Neuronal stem cell (in vitro differentiated cells): ENCODE measurements around the gene STH.
A peak's percentile ranks its signal among the peaks of the same experiment; 100 is the strongest.

Source experiments
- DNase-seq: peaks from one replicate; pipeline ENCODE4 v3.0.0-alpha.2; 2013; ENCODE audit warnings: low spot score
- H2AFZ ChIP-seq: one replicate; pipeline ENCODE4 v1.6.1; 2013; ENCODE audit warnings: mild to moderate bottlenecking, low read length, inconsistent platforms
- H2AK5ac ChIP-seq: 2 replicates; pipeline ENCODE4 v1.6.1; 2013; ENCODE audit warnings: low read depth, mild to moderate bottlenecking, inconsistent platforms, low read length, moderate library complexity, mixed read lengths
- H2BK120ac ChIP-seq: 2 replicates; pipeline ENCODE4 v1.6.1; 2013; ENCODE audit warnings: low read depth, mild to moderate bottlenecking, inconsistent platforms, low read length, moderate library complexity, mixed read lengths
- H2BK12ac ChIP-seq: one replicate; pipeline ENCODE4 v1.6.1; 2013; ENCODE audit warnings: low read length, inconsistent platforms
- H2BK15ac ChIP-seq: 2 replicates; pipeline ENCODE4 v1.6.1; 2013; ENCODE audit warnings: mild to moderate bottlenecking, low read length, inconsistent platforms, mixed read lengths
- H2BK5ac ChIP-seq: one replicate; pipeline ENCODE4 v1.6.1; 2013; ENCODE audit warnings: inconsistent platforms, mild to moderate bottlenecking, low read length, moderate library complexity
- H3K14ac ChIP-seq: one replicate; pipeline ENCODE4 v1.6.1; 2013; ENCODE audit warnings: low read length, inconsistent platforms
- H3K18ac ChIP-seq: 2 replicates; pipeline ENCODE4 v1.6.1; 2013; ENCODE audit warnings: low read length, inconsistent platforms
- H3K23ac ChIP-seq: 2 replicates; pipeline ENCODE4 v1.6.1; 2013; ENCODE audit warnings: low read depth, mild to moderate bottlenecking, mixed read lengths, low read length, inconsistent platforms; ENCODE audit not compliant: poor library complexity
- H3K27ac ChIP-seq: replicated peaks from 3 replicates; pipeline ENCODE4 v1.5.1; 2013; ENCODE audit warnings: low read length, inconsistent platforms
- H3K27me3 ChIP-seq, 3 experiments: 2 replicates each; pipeline ENCODE4 v1.6.1; 2013; ENCODE audit warnings: low read length in 3 of 3, mild to moderate bottlenecking in 2 of 3, inconsistent platforms in 1 of 3, low read depth in 1 of 3, mixed read lengths in 1 of 3, moderate library complexity in 1 of 3; ENCODE audit not compliant: control insufficient read depth in 3 of 3, insufficient read depth in 3 of 3
- H3K36me3 ChIP-seq, 2 donors: replicated peaks in 1 of 2; 2 replicates each; pipeline ENCODE4 v1.6.1; 2013; ENCODE audit warnings: low read length in 2 of 2; ENCODE audit not compliant: control insufficient read depth in 2 of 2, insufficient read depth in 2 of 2
- H3K4ac ChIP-seq: 2 replicates; pipeline ENCODE4 v1.6.1; 2013; ENCODE audit warnings: inconsistent platforms, mild to moderate bottlenecking, low read length, moderate library complexity
- H3K4me1 ChIP-seq, 2 donors: 1 replicate in 1 of 2; 2 replicates in 1 of 2; pipeline ENCODE4 v1.6.1; 2013; ENCODE audit warnings: low read length in 2 of 2, low read depth in 1 of 2; ENCODE audit not compliant: control insufficient read depth in 2 of 2, insufficient read depth in 1 of 2
- H3K4me2 ChIP-seq: one replicate; pipeline ENCODE4 v1.6.1; 2013; ENCODE audit warnings: mild to moderate bottlenecking, low read length, inconsistent platforms; ENCODE audit not compliant: insufficient read depth, poor library complexity, severe bottlenecking
- H3K4me3 ChIP-seq, 2 donors: 2 replicates each; pipeline ENCODE4 v1.5.1; 2013; ENCODE audit warnings: low read length in 2 of 2, mild to moderate bottlenecking in 2 of 2, inconsistent platforms in 1 of 2, moderate library complexity in 1 of 2
- H3K79me1 ChIP-seq: one replicate; pipeline ENCODE4 v1.6.1; 2013; ENCODE audit warnings: low read depth, mild to moderate bottlenecking, inconsistent platforms, low read length, moderate library complexity
- H3K9ac ChIP-seq: one replicate; pipeline ENCODE4 v1.6.1; 2013; ENCODE audit warnings: mild to moderate bottlenecking, low read depth, low read length, inconsistent platforms; ENCODE audit not compliant: poor library complexity
- H3K9me3 ChIP-seq, 2 donors: replicated peaks in 1 of 2; 2 replicates each; pipeline versions ENCODE3 to v1.6.1; 2013; ENCODE audit warnings: low read length in 2 of 2, mild to moderate bottlenecking in 2 of 2, inconsistent platforms in 1 of 2, low read depth in 1 of 2, mixed read lengths in 1 of 2, moderate library complexity in 1 of 2; ENCODE audit not compliant: control insufficient read depth in 2 of 2, insufficient read depth in 1 of 2
- H4K8ac ChIP-seq: one replicate; pipeline ENCODE4 v1.6.1; 2013; ENCODE audit warnings: low read depth, mild to moderate bottlenecking, inconsistent platforms, low read length, moderate library complexity
- H4K91ac ChIP-seq: one replicate; pipeline ENCODE4 v1.6.1; 2013; ENCODE audit warnings: low read length, low read depth, mild to moderate bottlenecking, inconsistent platforms; ENCODE audit not compliant: poor library complexity
- WGBS, 2 donors: extraction: QIAGEN DNeasy Blood & Tissue Kit; methylation state at CpG; one replicate each; pipeline ENCODE4 v1.1.7; 2013; ENCODE audit warnings: missing lambda C conversion rate in 2 of 2, mixed read lengths in 1 of 2; ENCODE audit not compliant: insufficient read length in 2 of 2, insufficient replicate concordance in 1 of 2; ENCODE audit errors: extremely low coverage in 2 of 2; 5-methylcytosine and 5-hydroxymethylcytosine counted together

The STH gene

DNA sequence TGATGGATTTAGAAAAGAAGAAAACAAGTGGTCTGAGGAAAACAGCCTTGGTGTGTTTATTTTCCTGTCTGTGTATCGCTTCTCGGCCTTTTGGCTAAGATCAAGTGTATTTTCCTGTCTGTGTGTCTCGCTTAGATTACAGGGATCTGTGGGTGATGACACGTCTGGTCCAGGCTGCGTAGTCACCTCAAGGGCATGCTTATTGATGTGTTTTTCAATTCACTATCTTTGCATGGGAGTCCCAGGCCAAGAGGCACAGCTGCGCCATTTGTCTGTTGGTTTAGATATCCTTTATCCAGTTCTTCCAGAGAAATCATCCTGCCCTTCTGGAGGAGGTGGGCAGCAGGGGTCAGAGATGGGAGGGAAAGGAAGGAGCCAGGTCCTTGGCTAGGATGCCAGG is 47.1 kb upstream of the STH start:
- Histone ChIP-seq H3K4me2 (no peak overlapping the region), H4K8ac (no peak overlapping the region), H3K14ac (no peak overlapping the region), H2AFZ (no peak overlapping the region), H2BK12ac (no peak overlapping the region), H3K4me1 (peaks cover 0 to 6% of the 10 kb centered on the region in 2 donors), H3K4ac (no peak overlapping the region), H2BK5ac (no peak overlapping the region), H2BK15ac (no peak overlapping the region), H3K27me3 (peaks cover 2 to 27% (median 12%) of the 10 kb centered on the region in 3 experiments), H3K79me1 (no peaks in the 10 kb centered on the region), H3K9ac (no peak overlapping the region), H2BK120ac (peak overlapping the region; percentile 24), H3K4me3 (no peak overlapping the region), H2AK5ac (no peak overlapping the region), H3K9me3 (no peaks in the 10 kb centered on the region), H4K91ac (no peak overlapping the region), H3K18ac (no peak overlapping the region), H3K36me3 (no peaks in the 10 kb centered on the region), H3K27ac (no peak overlapping the region), H3K23ac (no peak overlapping the region)
- no peak for DNase-seq
- WGBS, 2 donors = no CpG with 5 or more reads among the region's 6 CpGs

- H4K8ac ChIP-seq = no peak overlapping the region
- peaks cover 0 to 6% of the 10 kb centered on the region in 2 donors for H3K4me1 ChIP-seq
- H3K36me3 ChIP-seq = no peaks in the 10 kb centered on the region
- DNase-seq = no peak
- H2BK15ac ChIP-seq = no peak overlapping the region
- H2AFZ ChIP-seq = no peak overlapping the region
- no peak overlapping the region for H2BK12ac ChIP-seq
- H3K4me3 ChIP-seq = no peak overlapping the region
- H2BK5ac ChIP-seq = no peak overlapping the region
- H3K27ac ChIP-seq = no peak overlapping the region
- no peak overlapping the region for H3K4ac ChIP-seq
- no peak overlapping the region for H3K9ac ChIP-seq
- H2BK120ac ChIP-seq = no peak overlapping the region
- H3K4me2 ChIP-seq = no peak overlapping the region
- no peak overlapping the region for H3K18ac ChIP-seq
- H3K9me3 ChIP-seq = no peaks in the 10 kb centered on the region
- no CpG with 5 or more reads among the region's 6 CpGs for WGBS, 2 donors
- no peaks in the 10 kb centered on the region for H3K79me1 ChIP-seq
- H2AK5ac ChIP-seq = no peak overlapping the region
- no peak overlapping the region for H3K14ac ChIP-seq
- no peak overlapping the region for H3K23ac ChIP-seq
- peaks cover 2 to 27% (median 12%) of the 10 kb centered on the region in 3 experiments for H3K27me3 ChIP-seq
- H4K91ac ChIP-seq = no peak overlapping the region
Observed at GRCh38 chr17:45952814-45953320, 46.2 kb upstream of the STH start.

- Histone ChIP-seq H2AFZ (no peak overlapping the region), H2AK5ac (no peak overlapping the region), H2BK15ac (no peak overlapping the region), H3K14ac (no peak overlapping the region), H4K91ac (no peak overlapping the region), H3K36me3 (no peaks in the 10 kb centered on the region), H4K8ac (no peak overlapping the region), H3K4me3 (no peak overlapping the region), H2BK5ac (no peak overlapping the region), H3K9me3 (no peaks in the 10 kb centered on the region), H3K18ac (no peak overlapping the region), H3K4ac (no peak overlapping the region), H3K4me2 (no peak overlapping the region), H3K9ac (no peak overlapping the region), H3K27me3 (peaks cover 2 to 23% (median 12%) of the 10 kb centered on the region in 3 experiments), H3K79me1 (no peaks in the 10 kb centered on the region), H2BK120ac (no peak overlapping the region), H3K27ac (no peak overlapping the region), H2BK12ac (no peak overlapping the region), H3K4me1 (peaks cover 0 to 6% of the 10 kb centered on the region in 2 donors), H3K23ac (no peak overlapping the region)
- no CpG with 5 or more reads among the region's 2 CpGs for WGBS, 2 donors
- DNase-seq = no peak
Observed at GRCh38 chr17:45953561-45953960, 45.5 kb upstream of the STH start.

- no peak overlapping the region for H3K18ac ChIP-seq
- peaks cover 0 to 3% of the 10 kb centered on the region in 2 donors for H3K4me1 ChIP-seq
- WGBS, 2 donors = no CpG with 5 or more reads among the region's 11 CpGs
- no peak for DNase-seq
- no peak overlapping the region for H2AK5ac ChIP-seq
- no peaks in the 10 kb centered on the region for H3K9me3 ChIP-seq
- no peak overlapping the region for H2BK15ac ChIP-seq
- no peak overlapping the region for H4K91ac ChIP-seq
- no peaks in the 10 kb centered on the region for H3K79me1 ChIP-seq
- no peak overlapping the region for H3K4me3 ChIP-seq
- no peak overlapping the region for H3K4ac ChIP-seq
- no peak overlapping the region for H2BK5ac ChIP-seq
- no peak overlapping the region for H2BK120ac ChIP-seq
- no peak overlapping the region for H3K9ac ChIP-seq
- H3K36me3 ChIP-seq = no peaks in the 10 kb centered on the region
- H3K27ac ChIP-seq = no peak overlapping the region
- no peak overlapping the region for H3K4me2 ChIP-seq
- no peak overlapping the region for H4K8ac ChIP-seq
- H3K14ac ChIP-seq = no peak overlapping the region
- H2BK12ac ChIP-seq = no peak overlapping the region
- H3K27me3 ChIP-seq = peaks cover 0 to 11% (median 4%) of the 10 kb centered on the region in 3 experiments
- H3K23ac ChIP-seq = no peak overlapping the region
- no peak overlapping the region for H2AFZ ChIP-seq
Observed at GRCh38 chr17:45954914-45955313, 44.1 kb upstream of the STH start.
